Nephron (organoid): ENCODE measurements around the gene SMYD3.
A peak's percentile ranks its signal among the peaks of the same experiment; 100 is the strongest.

Experiments used
- H3K27ac Mint-ChIP-seq, 3 experiments: 2 replicates each; pipeline ENCODE4 v1.8.0; 2020; ENCODE audit warnings: mixed read lengths in 3 of 3, mild to moderate bottlenecking in 2 of 3, moderate library complexity in 1 of 3
- H3K27me3 Mint-ChIP-seq: 2 replicates; pipeline ENCODE4 v1.8.0; 2021; ENCODE audit warnings: low read depth, mild to moderate bottlenecking, moderate library complexity, mixed read lengths
- H3K36me3 Mint-ChIP-seq: 2 replicates; pipeline ENCODE4 v1.8.0; 2020; ENCODE audit warnings: low read depth, mixed read lengths
- H3K4me1 Mint-ChIP-seq: 2 replicates; pipeline ENCODE4 v1.8.0; 2020; ENCODE audit warnings: mixed read lengths
- H3K4me3 Mint-ChIP-seq, 3 experiments: 2 replicates each; pipeline ENCODE4 v1.8.0; 2020; ENCODE audit warnings: mild to moderate bottlenecking in 3 of 3, mixed read lengths in 3 of 3, moderate library complexity in 2 of 3
- H3K9me3 Mint-ChIP-seq: 2 replicates; pipeline ENCODE4 v1.8.0; 2020; ENCODE audit warnings: mixed read lengths
- TF ChIP-seq, protein P1 (sequence below), 3 experiments: fragments of 200-600 bp; sonication (generic); IDR thresholded peaks; one replicate each; pipeline ENCODE4 v1.5.0; 2021; ENCODE audit warnings: antibody characterized with exemption in 3 of 3; ENCODE audit not compliant: unreplicated experiment in 3 of 3

The SMYD3 gene

DNA sequence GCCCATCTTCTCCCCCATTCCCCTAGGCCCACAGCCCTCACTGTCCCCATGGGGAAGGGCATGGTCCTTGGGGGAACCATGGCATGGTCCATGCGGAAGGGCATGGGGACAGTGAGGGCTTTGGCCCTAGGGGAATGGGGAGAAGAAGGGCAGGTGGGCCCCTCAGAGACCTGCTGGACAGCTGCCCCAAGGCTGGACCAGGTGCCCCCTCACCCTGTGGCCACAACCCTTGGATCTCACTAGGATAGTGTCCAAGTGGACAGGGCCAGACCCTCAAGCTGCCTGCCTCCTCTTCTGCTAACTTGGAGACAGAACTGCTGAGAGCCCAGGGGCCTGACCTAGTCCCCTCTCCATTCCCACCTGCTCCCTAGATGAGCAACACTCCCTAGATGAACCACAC lies 12.4 kb upstream of the SMYD3 start:
- TF ChIP-seq, protein P1, sequence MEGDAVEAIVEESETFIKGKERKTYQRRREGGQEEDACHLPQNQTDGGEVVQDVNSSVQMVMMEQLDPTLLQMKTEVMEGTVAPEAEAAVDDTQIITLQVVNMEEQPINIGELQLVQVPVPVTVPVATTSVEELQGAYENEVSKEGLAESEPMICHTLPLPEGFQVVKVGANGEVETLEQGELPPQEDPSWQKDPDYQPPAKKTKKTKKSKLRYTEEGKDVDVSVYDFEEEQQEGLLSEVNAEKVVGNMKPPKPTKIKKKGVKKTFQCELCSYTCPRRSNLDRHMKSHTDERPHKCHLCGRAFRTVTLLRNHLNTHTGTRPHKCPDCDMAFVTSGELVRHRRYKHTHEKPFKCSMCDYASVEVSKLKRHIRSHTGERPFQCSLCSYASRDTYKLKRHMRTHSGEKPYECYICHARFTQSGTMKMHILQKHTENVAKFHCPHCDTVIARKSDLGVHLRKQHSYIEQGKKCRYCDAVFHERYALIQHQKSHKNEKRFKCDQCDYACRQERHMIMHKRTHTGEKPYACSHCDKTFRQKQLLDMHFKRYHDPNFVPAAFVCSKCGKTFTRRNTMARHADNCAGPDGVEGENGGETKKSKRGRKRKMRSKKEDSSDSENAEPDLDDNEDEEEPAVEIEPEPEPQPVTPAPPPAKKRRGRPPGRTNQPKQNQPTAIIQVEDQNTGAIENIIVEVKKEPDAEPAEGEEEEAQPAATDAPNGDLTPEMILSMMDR (IDR thresholded peaks at IDR 0.05; ENCODE audit: unreplicated experiment in 3 of 3), result no peak
- H3K36me3 Mint-ChIP-seq, result no peaks in the 10 kb centered on the region
- peaks cover 29% of the 10 kb centered on the region for H3K9me3 Mint-ChIP-seq
- H3K27ac Mint-ChIP-seq, result no peak overlapping the region
- H3K4me3 Mint-ChIP-seq, result no peak overlapping the region
- no peaks in the 10 kb centered on the region for H3K4me1 Mint-ChIP-seq
- H3K27me3 Mint-ChIP-seq, result peaks cover 4% of the 10 kb centered on the region

- TF ChIP-seq, protein P1 (IDR thresholded peaks at IDR 0.05; ENCODE audit: unreplicated experiment in 3 of 3), result no peak
- Mint-ChIP-seq H3K27me3 (peaks cover 4% of the 10 kb centered on the region), H3K9me3 (peaks cover 33% of the 10 kb centered on the region), H3K27ac (no peak overlapping the region), H3K36me3 (no peaks in the 10 kb centered on the region), H3K4me1 (no peaks in the 10 kb centered on the region), H3K4me3 (no peak overlapping the region)
These were observed 11.6 kb upstream of the SMYD3 start for GRCh38 chr1:246518456-246519205.

- peaks cover 7% of the 10 kb centered on the region for H3K27me3 Mint-ChIP-seq
- no peaks in the 10 kb centered on the region for H3K36me3 Mint-ChIP-seq
- no peak overlapping the region for H3K4me3 Mint-ChIP-seq
- H3K27ac Mint-ChIP-seq, result no peak overlapping the region
- TF ChIP-seq, protein P1 (IDR thresholded peaks at IDR 0.05; ENCODE audit: unreplicated experiment in 3 of 3), result no peak
- H3K9me3 Mint-ChIP-seq, result peaks cover 33% of the 10 kb centered on the region
- no peaks in the 10 kb centered on the region for H3K4me1 Mint-ChIP-seq
These were observed 10.3 kb upstream of the SMYD3 start for GRCh38 chr1:246517391-246517790.

DNA sequence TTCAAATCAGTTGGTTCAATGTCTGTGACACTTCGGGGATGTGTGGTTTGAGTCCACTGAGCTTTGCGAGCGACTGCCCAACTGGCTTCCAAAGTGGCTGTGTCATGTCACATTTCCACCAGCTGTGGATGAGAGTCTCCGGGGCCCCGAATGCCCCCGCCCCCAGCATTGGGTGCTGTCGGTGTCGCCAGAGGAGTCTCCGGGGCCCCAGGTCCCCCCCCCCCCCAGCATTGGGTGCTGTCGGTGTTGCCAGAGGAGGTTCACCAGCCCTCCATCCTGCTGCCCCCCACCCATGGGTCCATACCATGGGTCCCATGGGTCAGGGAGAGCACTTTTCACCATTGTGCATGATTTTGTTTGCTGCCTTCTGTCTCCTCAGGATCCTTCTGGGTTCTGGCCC lies 9.0 kb upstream of the SMYD3 start:
- Mint-ChIP-seq H3K27me3 (peaks cover 7% of the 10 kb centered on the region), H3K36me3 (no peaks in the 10 kb centered on the region), H3K9me3 (peaks cover 31% of the 10 kb centered on the region), H3K27ac (peak overlapping the region in 1 of 3 experiments; percentile 64), H3K4me3 (no peak overlapping the region), H3K4me1 (no peaks in the 10 kb centered on the region)
- TF ChIP-seq, protein P1 (IDR thresholded peaks at IDR 0.05; ENCODE audit: unreplicated experiment in 3 of 3), result no peak

- TF ChIP-seq, protein P1 (IDR thresholded peaks at IDR 0.05; ENCODE audit: unreplicated experiment in 3 of 3), result no peak
- H3K4me1 Mint-ChIP-seq, result no peaks in the 10 kb centered on the region
- peaks cover 31% of the 10 kb centered on the region for H3K9me3 Mint-ChIP-seq
- H3K4me3 Mint-ChIP-seq, result no peak overlapping the region
- H3K36me3 Mint-ChIP-seq, result no peaks in the 10 kb centered on the region
- H3K27ac Mint-ChIP-seq, result peak overlapping the region in 2 of 3 experiments; percentile 64 to 68
- peaks cover 7% of the 10 kb centered on the region for H3K27me3 Mint-ChIP-seq
These were observed 8.4 kb upstream of the SMYD3 start for GRCh38 chr1:246515390-246516005.
